GM13976 (cell line): ENCODE results near the gene KCNK10.

Experiments used
- DNase-seq: peaks from one replicate; pipeline ENCODE4 v3.0.0; 2012; ENCODE audit warnings: low spot score
- in situ Hi-C: fragments of 300-500 bp; cut with MboI; formaldehyde crosslinking; loops from one replicate; pipeline ENCODE4 v1.12.0; 2022; ENCODE audit warnings: low sequenced_read_pairs, mixed read lengths, inconsistent platforms; ENCODE audit not compliant: unreplicated experiment
- TF ChIP-seq, protein P1 (sequence below): IDR thresholded peaks from 2 replicates; pipeline ENCODE4 v1.5.1; 2012; ENCODE audit warnings: borderline replicate concordance, mild to moderate bottlenecking; ENCODE audit not compliant: insufficient read depth; ENCODE audit errors: extremely low read depth, missing control alignments, control extremely low read depth

Gene KCNK10

DNA sequence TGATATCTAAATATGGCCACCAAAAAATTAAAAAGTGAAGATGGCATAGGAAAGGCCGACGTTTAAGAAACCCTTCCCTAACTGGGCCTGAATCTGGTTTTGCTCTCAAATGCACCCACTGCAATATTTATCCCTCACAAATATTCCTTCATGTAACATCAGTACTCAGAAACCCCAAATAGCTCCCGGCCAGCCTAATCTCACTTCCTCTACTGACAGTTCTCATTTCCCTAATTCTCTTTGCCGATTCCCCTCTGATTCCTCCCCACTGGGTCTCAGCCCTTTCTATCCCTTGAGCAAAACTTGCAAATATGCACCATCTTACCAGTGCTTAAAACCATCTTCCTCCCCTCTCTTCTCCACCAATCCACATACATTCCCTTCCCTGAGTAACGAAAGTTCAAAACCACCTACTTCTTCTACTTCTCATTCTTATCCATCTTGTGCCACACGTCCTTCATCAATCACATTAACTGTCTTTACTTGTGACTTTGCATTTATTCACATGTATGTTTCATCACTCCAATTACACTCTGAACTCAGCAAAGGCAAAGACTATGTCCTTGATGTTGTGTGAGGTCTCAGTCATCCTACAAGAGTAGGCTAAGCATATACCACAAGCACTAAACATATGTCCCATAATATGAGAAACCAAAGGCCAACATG is 23.1 kb downstream of the KCNK10 start:
- no peak for DNase-seq
- in situ Hi-C loops: no loop called here

DNA sequence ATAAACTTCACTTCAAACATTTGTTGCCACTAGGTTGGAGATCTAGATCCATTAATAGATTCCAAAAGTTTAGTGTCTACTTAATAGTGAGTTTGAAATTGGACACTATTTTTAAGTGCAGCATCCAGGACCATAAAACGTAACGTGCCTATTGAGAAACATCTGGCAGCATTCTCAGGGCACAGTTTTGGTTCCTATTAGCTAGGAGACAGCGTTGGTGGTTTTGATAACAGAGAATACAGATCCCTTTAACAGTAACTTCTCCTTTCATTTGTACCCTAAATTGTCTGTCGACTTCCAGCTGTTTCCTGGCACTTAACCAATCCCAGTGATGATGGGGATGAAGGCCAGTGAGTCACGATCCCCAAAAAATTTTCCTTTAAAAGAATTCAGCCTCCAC is 25.8 kb downstream of the KCNK10 start:
- TF ChIP-seq, protein P1, sequence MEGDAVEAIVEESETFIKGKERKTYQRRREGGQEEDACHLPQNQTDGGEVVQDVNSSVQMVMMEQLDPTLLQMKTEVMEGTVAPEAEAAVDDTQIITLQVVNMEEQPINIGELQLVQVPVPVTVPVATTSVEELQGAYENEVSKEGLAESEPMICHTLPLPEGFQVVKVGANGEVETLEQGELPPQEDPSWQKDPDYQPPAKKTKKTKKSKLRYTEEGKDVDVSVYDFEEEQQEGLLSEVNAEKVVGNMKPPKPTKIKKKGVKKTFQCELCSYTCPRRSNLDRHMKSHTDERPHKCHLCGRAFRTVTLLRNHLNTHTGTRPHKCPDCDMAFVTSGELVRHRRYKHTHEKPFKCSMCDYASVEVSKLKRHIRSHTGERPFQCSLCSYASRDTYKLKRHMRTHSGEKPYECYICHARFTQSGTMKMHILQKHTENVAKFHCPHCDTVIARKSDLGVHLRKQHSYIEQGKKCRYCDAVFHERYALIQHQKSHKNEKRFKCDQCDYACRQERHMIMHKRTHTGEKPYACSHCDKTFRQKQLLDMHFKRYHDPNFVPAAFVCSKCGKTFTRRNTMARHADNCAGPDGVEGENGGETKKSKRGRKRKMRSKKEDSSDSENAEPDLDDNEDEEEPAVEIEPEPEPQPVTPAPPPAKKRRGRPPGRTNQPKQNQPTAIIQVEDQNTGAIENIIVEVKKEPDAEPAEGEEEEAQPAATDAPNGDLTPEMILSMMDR: no peak
- no peak for DNase-seq
- in situ Hi-C loops: no loop called here

More for the DNA sequence above, 23.1 kb downstream of the KCNK10 start:
- TF ChIP-seq, protein P1: no peak

DNA sequence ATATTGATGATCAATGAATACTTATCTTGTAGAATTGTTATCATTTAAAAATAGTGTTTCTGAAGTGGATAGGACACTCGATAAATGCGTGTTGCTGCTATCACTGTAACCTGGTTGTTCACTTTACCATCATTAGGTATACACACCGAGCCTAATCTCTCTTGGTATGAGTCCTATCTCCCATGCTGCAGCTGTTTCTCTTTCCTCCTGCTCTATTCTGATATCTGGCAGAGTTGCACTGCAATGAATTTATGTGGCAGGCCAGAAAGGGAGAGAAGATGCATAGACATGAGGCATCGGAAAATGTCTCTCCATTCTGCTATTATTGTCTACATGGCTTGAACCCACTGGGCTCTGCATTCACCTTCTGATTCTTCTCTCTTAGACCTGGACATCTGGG is 26.7 kb downstream of the KCNK10 start:
- TF ChIP-seq, protein P1: no peak
- DNase-seq: no peak
- in situ Hi-C loops: no loop called here

DNA sequence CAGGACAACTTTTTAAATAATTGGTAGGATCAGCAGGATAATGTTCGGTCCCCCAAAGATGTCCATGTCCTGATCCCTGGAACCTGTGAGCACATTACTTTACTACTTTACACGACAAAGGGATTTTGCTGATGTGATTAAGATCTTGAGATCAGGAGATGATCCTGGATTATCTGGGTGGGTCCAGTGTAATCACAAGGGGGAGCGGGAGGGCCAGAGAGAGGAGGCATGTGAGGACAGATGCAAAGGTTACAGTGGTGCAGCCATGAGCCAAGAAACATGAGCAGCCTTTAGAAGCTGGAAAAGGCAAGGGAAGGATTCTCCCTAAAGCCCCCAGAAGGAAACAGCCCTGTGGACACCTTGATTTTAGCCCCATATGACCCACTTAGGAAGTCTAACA is 33.1 kb downstream of the KCNK10 start:
- DNase-seq: no peak
- TF ChIP-seq, protein P1: no peak
- in situ Hi-C loops: no loop called here

DNA sequence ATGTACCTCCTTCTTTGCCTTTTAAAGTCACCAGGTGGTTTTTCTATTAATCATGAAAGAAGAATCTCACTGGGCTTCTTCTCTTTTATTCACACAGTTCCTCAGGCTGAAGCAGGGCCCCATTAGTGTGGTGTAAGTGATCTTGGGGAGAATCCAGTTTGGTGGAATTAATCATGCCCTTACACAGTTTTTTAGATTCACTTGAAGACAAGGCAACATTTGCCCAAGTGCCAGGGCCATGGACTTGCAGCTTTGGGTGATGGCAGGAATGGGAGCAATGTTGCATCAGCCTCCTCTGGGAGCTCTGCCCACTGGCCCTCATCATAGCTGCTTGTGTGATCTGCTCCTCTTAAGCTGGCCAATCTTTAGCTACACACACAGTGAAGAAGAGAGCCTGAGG is 33.8 kb downstream of the KCNK10 start:
- TF ChIP-seq, protein P1: no peak
- no peak for DNase-seq
- in situ Hi-C loops: no loop called here

DNA sequence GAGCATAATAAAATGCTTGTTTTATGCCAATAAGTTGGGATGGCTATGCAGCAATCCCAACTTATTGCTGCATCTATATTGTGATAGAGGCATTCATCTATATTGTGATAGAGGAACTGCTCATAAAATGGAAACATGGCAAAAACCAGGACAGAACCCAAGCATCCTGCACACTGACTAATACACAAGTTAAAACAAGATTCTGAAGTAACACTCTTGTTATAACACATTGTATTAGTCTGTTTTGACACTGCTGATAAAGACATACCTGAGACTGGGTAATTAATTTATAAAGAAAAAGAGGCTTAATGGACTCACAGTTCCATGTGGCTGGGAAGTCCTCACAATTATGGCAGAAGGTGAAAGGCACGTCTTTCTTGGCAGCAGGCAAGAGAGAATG is 36.8 kb downstream of the KCNK10 start:
- in situ Hi-C loops: no loop called here
- DNase-seq: no peak
- TF ChIP-seq, protein P1: no peak
